RWPE1 (cell line): Measurements from ENCODE around the gene TBC1D17.
A peak's percentile ranks its signal among the peaks of the same experiment; 100 is the strongest.

Experiments used
- CTCF ChIA-PET: fragments of 350-600 bp; sonication (Branson Sonifier 250); formaldehyde crosslinking; extraction: SDS; loops from one replicate; lab custom pipeline; 2021; lab: Yijun Ruan, JAX
- POLR2A ChIA-PET: fragments of 400-600 bp; formaldehyde crosslinking; extraction: SDS; loops from one replicate; lab custom pipeline; 2020; ENCODE audit warnings: antibody characterized with exemption; ENCODE audit not compliant: low non-redundant PET; lab: Yijun Ruan, JAX
- DNase-seq: peaks from one replicate; pipeline ENCODE4 v3.0.0; 2012; ENCODE audit warnings: low spot score
- H3K27ac ChIP-seq: fragments of 450-650 bp; 2 replicates; pipeline ENCODE4 v1.5.1; 2017
- TF ChIP-seq, protein P1 (sequence below): fragments of 450-650 bp; conservative IDR thresholded peaks from 2 replicates; pipeline ENCODE4 v1.5.1; 2017; ENCODE audit warnings: low read depth, mild to moderate bottlenecking

TBC1D17 gene

DNA sequence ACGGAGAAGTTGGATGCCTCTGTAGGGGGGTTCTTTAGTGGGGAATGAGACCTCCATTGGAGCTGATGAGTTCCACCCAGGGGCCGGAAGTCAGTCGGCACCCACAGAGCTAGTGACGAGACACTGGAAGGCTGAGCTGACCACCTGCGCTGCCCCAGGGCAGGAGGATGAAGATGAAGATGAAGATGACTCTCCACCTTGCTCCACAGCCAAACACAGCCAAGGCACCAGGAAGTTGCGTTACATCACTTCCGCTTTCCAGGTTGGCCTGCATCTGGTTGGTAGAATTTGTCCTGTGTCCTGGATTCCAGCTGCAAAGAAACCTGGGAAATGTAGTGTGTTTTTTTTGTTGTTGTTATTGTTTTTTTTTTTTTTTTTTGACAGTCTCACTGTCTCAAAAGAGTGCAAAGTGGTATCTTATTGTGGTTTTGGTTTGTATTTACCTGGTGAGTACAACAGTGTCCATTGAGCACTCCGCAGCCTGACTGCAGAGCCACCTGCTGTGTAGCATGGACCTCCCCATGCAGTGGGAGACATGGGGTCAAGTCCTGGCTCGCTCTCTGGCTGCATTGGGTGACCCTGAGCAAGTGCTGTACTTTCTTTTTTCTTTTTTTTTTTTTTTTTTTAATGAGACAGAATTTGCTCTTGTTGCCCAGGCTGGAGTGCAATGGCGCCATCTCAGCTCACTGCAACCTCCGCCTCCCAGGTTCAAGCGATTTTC is 1.9 kb downstream of the TBC1D17 start:
- ChIA-PET CTCF (no interaction called here), POLR2A (interaction anchor here (0.6 kb wide), 1 partner anchor 11 kb away, joined by 3 read pairs; no protein-coding TSS in a partner anchor)
- H3K27ac ChIP-seq, result peak overlapping the region; percentile 96
- TF ChIP-seq, protein P1, sequence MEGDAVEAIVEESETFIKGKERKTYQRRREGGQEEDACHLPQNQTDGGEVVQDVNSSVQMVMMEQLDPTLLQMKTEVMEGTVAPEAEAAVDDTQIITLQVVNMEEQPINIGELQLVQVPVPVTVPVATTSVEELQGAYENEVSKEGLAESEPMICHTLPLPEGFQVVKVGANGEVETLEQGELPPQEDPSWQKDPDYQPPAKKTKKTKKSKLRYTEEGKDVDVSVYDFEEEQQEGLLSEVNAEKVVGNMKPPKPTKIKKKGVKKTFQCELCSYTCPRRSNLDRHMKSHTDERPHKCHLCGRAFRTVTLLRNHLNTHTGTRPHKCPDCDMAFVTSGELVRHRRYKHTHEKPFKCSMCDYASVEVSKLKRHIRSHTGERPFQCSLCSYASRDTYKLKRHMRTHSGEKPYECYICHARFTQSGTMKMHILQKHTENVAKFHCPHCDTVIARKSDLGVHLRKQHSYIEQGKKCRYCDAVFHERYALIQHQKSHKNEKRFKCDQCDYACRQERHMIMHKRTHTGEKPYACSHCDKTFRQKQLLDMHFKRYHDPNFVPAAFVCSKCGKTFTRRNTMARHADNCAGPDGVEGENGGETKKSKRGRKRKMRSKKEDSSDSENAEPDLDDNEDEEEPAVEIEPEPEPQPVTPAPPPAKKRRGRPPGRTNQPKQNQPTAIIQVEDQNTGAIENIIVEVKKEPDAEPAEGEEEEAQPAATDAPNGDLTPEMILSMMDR, result no peak
- DNase-seq, result no peak

DNA sequence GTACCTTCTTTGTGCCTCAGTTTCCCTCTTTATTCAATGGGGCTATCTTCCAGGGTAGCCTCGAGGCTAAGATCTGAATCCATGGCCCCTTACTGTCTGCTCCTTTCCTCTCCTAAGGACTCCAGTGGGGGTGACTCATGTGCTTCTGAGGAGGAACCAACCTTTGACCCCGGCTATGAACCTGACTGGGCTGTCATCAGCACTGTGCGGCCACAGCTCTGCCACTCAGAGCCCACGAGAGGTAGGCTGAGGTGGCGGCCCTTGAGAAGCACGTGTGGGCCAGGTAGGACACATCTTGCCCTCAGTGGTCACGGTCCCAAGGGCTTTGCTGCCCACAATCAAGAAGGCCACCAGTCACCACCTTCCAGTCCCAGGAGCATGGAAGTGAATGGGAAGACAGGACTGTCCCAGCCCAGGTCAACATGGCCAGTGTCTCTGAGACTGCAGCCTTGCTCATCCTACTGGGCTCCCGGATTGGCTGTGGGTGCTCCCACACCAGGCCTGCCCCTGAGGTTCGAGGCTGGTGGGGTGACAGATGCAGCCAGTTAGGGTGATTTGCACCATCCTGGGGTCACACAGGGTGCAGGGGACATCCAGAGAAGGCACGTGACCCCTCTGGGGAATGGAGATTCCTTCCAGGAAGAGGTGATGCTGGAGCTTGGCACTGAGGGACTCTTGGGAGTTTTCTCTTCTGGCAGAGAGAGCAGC is 2.8 kb downstream of the TBC1D17 start:
- CTCF ChIA-PET, result no interaction called here
- POLR2A ChIA-PET, result no interaction called here
- TF ChIP-seq, protein P1, result no peak
- DNase-seq, result no peak
- H3K27ac ChIP-seq, result no peak overlapping the region

DNA sequence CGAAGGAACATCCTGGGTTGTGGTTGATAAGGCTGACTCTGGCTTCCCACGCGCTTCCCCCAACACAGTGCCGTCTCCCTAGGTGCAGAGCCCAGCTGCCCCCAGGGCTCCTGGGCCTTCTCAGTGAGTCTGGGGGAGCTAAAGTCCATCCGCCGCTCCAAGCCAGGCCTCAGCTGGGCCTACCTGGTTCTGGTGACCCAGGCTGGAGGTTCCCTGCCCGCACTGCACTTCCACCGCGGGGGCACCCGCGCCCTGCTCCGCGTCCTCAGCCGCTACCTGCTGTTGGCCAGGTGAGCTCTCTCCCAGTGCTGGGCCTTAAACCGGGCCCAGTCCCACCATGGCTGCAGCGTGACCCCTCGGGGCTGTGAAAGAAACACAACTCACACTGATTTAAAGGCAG is 3.7 kb downstream of the TBC1D17 start:
- ChIA-PET CTCF (no interaction called here), POLR2A (no interaction called here)
- TF ChIP-seq, protein P1, result no peak
- H3K27ac ChIP-seq, result no peak overlapping the region
- no peak for DNase-seq

DNA sequence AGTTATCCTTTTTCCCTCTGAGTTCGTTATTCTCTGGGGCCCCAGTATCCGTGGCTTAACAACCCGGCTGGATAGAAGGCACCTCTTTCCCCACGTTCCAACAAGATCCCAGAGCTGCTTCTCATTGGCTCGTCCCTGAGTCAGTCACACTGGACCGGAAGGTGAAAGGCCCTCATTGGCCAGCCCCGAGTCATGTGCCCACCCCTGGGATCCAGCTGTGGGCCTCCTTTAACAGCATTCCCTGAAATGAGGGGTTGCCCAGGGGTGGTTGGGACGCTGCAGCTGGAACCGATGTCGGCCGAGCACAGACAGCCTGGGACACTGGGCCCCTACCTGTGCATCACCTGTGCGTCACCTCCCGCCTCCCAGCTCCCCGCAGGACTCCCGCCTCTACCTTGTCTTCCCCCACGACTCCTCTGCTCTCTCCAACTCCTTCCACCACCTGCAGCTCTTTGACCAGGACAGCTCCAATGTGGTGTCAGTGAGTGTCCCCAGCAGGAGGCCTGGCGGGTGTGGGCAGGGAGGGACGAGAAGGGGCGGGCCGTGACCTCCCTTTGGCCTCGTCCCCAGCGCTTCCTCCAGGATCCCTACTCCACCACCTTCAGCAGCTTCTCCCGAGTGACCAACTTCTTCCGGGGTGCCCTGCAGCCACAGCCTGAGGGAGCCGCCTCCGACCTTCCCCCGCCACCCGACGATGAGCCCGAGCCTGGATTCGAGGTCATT is 4.3 kb downstream of the TBC1D17 start:
- no peak overlapping the region for H3K27ac ChIP-seq
- DNase-seq, result peak; percentile 52
- ChIA-PET CTCF (no interaction called here), POLR2A (no interaction called here)
- TF ChIP-seq, protein P1, result no peak

DNA sequence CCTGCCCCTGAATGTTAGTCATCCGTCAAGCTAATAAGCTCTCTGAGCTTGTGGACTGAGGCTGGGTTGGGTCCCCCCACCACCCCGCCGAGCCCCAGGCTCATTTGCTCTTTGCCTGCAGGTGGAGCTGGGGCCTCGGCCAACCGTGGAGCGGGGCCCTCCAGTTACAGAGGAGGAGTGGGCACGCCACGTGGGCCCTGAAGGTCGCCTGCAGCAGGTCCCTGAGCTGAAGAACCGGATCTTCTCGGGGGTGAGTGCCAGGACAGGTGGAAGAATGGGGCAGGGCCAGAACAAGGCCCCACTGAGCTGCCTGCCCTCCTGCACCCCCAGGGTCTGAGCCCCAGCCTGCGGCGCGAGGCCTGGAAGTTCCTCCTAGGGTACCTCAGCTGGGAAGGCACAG is 5.1 kb downstream of the TBC1D17 start:
- CTCF ChIA-PET, result no interaction called here
- POLR2A ChIA-PET, result no interaction called here
- TF ChIP-seq, protein P1, result no peak
- H3K27ac ChIP-seq, result no peak overlapping the region
- DNase-seq, result no peak

DNA sequence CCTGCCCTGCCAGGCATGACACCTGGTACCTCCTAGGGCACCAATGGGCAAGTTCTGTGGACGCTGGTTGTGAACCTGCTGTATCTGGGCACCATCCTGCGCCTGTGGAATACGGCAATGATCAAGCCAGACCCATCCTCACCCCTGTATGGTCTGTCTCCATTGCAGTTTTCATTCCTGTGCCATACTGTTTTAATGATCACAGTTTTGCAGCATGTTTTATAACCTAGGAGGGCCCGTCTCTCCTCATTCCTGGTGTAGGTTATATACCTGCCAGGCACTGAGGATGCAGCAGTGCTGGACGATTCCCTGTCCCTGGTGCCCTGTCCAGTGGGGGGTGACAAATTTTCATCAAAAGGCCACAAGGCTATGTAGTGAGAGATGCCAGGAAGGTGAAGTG is 5.6 kb downstream of the TBC1D17 start:
- no peak overlapping the region for H3K27ac ChIP-seq
- ChIA-PET POLR2A (no interaction called here), CTCF (no interaction called here)
- no peak for DNase-seq
- TF ChIP-seq, protein P1, result no peak
